NCI-H345 treated with DMSO at 0.1 percent for 48 hours (cell line): ENCODE measurements around the gene DNM1.

Experiments used
- DNase-seq: peaks from one replicate; lab custom pipeline; 2025; ENCODE audit not compliant: unreplicated experiment; lab: John Stamatoyannopoulos, UW

The DNM1 gene

DNA sequence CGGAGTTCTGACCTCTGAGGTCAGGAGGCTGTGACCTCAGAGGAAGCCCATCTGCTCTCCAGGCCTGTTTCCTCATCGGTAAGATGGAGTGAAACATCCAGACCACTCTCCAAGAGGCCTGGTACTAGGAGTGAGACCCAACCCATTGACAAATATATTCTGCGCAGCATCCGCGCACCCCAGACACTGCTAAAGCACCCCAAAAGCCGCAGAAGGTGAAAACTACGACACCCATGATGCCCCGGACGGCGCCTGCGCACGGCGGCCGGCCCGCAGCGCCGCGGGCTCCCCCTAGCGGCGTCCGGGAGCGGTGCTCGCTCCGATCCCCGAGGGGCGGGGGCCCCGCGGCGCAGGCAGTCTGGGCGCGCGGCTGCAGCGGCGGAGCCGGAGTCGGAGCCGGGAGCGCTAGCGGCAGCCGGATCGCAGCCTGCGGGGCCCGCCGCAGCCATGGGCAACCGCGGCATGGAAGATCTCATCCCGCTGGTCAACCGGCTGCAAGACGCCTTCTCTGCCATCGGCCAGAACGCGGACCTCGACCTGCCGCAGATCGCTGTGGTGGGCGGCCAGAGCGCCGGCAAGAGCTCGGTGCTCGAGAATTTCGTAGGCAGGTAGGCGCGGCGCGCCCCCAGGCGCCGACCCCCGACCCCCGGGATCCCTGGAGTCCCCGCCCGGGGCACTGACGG, at the start of gene DNM1:
DNM1 (plus strand) TSS at position 356 of the 683 bp plus-strand sequence; CDS start at position 448, 92 bp downstream.
- DNase-seq: peak; percentile 35

DNA sequence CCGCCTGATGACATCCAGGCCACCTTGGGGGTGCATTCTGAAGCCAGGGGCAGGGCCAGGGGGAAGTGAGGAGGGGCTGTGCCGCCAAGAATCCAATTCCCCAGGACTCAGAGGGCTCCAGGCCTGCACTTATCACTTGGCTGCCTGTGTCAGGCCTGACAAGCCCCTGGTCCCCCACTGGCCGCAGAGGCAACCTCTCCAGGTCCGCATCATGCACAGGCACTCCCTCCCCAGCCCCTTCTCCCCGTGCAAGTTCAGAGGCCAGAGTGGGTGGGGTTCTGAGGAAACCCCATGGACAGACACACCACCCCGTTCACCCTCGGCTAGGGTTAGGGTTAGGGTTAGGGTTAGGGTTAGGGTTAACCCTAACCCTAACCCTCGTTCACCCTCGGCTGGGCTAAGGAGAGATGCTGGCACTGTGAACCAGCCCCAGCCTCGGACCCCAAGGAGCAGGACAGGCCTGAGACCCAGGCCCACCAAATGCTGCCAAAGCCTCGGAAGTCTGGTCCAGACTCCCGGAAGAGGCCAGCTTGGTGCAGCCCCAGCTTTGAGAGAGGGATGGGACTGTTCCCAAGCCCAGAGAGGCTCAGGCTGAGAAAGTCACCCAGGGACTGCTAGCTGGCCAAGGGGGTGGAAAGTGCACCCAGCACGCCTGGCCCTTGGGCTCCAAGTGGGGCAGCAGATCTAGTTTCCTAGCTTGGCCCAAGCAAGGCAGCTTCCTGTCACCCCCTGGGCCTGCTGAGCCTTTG, 49.1 kb upstream of the DNM1 start:
- no peak for DNase-seq

DNA sequence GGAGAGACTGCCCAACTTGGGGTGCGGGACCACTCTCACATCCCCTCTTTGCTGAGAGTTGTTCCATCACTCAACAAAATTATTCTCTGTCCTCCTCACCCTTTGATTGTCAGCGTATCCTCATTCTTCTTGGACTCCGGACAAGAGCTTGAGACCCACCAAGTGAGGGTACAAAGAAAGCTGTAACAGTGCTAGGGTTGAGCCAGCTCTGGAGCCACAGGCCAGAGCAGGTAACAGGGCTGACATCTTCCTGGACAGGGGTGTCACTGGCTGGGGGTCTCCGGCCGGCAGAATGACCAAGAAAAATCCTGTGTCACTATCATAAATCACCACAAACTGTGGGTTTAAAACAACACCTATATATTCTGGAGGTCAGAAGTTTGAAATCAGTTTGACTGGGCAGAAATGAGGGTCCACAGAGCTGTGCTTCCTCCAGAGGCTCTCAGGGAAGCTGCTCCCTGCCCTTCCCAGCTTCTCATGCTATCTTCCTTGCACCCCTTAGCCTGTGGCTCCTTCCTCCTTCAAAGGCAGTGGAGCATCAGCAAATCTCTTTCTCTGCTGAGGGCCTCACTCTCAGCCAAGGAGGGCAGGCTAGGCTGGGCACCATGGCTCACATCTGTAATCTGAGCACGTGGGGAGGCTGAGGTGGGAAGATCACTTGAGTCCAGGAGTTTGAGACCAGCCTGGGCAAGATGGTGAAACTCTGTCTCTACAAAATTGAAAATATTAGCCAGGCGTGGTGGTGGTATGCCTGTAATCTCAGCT, 47.3 kb upstream of the DNM1 start:
- no peak for DNase-seq

DNA sequence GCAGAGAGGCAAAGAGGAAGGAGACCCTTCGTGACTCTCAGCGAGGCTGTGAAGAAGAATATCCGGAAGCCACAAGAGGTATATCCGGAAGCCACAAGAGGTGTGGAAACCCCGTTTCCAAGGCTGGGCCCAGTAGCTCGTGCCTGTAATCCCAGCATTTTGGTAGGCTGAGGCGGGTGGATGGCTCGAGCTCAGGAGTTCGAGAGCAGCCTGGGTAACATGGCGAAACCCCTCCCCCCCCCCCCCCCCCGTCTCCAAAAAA, 43.7 kb upstream of the DNM1 start:
- DNase-seq: no peak

DNA sequence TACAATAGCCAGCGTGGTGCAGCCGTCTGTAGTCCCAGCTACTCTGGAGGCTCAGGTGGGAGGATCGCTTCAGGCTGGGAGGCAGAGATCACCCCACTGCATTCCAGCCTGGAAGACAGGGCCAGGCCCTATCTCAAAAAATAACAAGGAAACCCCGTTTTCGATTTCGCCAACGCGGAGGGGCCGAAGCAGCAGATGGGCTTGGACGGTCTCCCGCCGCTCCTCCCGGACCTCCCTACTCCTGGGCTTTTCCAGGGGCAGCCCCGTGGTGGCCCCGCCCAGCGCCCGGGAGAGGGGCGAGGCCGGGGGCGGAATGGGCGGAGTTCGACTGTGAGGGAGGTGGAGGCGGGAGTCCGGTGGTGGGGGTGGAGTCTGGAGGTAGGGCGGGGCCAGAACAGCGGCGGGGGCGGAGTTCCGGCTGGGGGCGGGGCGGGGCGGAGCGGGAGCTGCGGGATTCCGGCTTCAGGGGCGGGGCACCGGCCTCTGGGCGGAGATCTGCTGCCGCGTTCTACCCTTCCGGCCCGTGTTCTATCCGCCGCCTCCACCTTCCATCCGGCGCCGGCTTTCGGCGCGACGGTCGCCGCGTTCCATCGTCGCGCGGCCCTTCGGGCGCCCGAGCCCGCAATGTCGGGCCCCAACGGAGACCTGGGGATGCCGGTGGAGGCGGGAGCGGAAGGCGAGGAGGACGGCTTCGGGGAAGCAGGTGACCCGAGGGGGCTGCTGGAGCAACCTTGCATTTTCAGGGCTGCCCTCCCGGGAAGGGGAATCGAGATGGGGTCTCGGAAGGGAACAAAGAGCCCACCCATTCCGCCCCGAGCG, 43.2 kb upstream of the DNM1 start, which contains the start of gene BBLN:
BBLN (plus strand) TSS at position 482 of the 819 bp plus-strand sequence; CDS start at position 625, 143 bp downstream.
- peak; percentile 93 for DNase-seq

DNA sequence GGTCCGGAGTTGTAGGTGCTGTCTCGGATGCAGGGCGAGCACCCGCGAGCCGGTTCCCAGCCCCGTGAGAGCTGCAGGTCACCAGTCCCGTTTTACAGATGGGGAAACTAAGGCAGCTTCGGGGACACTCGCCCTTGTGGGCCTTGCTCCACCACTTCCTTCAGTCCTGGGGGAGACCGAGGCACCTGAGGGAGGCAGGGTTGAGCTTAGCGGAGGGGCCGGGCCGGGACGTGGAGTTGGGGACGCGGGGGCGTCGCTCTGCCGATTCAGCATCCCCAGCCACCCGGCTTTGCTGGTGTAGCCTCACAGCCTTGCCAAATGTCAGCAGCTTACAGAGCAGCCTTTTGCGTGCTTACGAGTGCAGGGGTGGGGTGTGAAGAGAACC, 42.6 kb upstream of the DNM1 start:
- no peak for DNase-seq

DNA sequence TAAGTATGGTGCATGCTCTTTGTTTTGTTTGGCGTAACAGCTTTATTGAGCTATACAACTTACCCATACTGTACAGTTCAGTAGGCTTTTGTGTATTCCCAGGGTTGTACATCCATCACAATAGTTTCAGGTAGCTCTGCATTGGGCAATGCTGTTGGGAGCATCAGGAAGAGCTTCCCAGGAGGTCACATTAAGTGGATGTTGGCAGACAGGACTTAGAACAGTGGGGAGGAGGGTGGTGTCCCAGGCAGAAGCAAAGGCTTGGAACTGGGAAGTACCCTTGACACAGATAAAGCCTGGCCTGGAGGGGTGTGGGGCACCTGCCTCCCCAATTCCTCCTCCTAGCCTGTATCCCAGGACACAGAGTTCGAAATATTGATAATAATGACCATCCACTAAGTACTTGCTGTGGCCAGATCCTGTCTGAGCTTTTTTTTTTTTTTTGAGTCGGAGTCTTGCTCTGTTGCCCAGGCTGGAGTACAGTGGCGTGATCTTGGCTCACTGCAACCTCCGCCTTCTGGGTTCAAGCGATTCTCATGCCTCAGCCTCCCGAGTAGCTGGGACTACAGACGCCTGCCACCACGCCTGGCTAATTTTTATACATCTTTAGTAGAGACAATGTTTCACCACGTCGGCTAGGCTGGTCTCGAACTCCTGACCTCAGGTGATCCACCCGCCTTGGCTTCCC, 41.8 kb upstream of the DNM1 start:
- DNase-seq: peak; percentile 74

DNA sequence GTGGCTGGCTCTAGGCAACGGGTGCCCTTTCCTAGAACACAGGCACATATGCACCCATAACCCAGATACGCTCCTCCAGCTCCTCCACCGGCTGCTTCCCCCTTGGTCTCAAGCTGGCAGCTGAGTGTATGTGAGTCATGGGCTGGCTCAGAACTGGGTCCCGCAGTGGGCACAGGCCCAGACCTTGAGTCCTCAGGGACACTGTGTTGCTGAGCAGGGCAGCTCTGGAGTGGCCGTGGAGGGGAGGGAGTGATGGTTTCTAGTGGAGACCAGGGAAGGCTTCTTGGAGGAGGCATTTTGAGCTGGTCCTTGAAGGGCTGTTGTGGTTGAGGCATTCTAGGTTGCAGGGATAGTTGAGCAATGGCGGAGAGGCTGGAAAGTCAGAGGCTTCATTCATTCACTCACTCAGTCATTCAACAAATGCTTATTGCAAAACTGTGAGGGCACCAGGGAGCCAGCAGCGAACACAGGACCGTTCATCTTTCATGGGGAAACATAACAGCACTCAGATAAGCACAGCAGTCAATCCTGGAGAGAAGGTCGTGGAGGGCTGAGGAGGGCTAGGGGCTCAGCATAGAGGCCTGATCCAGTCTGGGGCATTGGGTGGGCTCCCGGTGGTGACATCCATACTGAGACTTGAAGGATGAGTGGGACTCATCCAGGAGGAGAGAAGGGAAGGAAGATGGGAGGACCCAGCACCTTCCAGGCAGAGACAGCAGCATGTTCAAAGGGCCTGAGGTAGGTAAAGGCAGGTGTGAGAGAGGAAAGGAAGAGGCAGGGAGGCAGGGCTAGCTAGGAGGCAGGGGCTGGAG, 40.8 kb upstream of the DNM1 start:
- DNase-seq: no peak

DNA sequence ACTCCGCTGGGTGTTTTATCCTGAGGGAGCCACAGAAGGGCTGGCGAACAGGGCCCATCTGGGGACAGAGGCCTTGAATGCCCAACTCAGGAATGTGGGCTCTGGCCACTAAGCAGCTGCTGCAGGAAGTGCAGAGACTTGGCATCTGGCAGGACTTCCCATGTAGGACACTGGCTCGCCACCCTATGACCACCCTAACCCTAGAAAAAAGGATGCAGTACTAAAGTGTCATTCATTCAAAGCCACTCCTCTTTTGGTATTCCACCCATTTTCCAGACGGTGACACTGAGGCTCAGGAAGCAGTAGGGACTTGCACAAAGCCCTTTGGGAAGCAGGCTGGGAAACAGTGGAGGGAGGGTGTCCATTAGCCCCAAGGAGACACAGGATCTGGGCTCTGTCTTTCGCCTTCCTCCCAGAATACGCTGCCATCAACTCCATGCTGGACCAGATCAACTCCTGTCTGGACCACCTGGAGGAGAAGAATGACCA, 40.1 kb upstream of the DNM1 start:
- DNase-seq: no peak

DNA sequence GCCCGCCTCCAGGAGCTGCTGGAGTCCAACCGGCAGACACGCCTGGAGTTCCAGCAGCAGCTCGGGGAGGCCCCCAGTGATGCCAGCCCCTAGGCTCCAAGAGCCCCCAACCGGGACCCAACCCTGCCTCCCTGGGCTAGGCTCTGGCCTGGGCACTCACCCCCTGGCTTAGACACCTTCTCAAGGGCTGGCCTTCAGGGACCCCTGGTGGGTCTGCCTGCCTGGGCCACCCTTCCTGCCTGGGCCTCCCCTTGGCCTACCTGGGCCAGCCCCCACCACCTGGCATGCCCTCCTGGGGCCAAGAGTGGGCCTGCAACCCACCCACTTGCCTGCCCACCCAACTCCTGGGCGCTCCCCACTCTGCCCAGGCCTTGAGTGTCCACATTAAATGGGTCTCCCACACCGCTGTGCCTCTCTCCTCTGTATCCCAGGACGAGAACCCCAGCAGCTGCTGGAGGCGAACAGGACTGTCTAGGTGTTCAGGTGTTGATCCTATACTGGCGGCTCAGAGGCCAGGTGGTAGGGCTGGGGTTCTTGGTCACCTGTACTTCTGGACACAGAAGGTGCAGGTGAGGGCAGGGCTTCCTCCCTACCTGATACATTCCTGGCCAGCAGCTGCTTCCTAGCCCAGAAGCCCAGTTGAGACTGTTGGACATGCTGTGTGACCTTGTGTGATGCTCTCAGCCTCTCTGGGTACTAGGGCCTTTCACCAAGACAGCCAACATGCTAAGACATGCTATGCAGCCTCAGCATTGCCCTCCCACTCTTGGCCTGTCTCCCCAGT, 39.5 kb upstream of the DNM1 start:
- DNase-seq: no peak

DNA sequence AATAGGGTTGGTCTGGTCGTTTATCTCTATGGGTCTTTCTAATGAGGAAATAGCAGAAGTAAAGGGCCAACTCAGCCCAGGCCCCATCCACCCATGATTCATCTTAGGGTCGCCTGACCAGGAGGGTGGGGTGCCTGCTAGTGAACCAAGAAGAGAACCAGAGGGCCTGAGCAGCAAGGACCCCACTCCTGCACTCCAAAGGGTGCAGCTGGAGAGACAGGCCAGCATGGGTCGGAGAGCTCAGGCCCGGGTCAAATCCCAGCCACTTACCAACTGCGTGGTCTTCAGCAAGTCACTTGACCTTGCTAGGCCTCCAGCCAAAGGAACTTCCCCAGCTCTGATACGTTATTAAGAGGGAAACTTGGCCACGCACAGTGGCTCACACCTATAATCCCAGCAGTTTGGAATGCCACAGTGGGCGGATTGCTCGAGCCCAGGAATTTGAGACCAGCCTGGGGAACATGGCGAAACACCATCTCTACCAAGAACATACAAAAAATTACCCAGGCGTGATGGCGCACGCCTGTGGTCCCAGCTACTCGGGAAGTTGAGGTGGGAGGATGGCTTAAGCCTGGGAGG, 38.8 kb upstream of the DNM1 start:
- no peak for DNase-seq

DNA sequence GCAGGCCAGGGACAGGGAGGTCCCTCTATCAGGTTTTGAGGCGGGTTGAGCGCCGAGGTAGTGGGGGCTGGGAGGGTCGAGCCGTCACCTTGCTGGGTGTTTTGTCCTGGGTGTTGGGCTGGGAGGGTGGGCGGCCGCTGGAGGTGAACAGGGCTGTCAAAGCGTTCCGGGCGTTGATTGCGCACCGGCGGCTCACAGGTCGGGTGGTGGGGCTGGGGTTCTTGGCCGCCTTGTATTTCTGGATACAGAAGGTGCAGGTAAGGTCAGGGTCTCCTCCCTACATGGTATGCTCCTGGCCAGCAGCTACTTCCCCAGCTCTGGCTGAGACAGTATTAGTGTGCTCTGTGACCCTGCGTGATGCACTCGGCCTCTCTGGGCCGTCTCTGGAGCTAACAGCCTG, 37.0 kb upstream of the DNM1 start:
- DNase-seq: no peak

DNA sequence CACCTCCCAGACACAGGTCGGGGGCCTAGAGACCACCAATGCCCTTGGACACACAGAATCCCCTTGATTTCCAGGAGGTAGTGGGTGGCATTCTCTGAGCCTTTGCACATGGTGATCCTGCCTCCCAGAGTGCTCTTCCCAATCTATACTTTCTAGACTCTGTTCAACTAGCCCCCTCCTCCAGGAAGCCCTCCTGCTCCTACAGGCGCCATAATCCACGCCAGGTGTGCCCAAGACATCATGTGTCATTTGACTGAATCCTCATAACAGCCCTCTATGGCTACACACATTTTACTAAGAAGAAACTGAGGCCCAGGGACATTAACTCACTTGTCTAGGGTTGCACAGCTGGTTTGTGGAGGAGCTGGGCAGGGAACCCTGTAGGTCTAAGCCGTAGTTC, 36.0 kb upstream of the DNM1 start:
- DNase-seq: no peak

DNA sequence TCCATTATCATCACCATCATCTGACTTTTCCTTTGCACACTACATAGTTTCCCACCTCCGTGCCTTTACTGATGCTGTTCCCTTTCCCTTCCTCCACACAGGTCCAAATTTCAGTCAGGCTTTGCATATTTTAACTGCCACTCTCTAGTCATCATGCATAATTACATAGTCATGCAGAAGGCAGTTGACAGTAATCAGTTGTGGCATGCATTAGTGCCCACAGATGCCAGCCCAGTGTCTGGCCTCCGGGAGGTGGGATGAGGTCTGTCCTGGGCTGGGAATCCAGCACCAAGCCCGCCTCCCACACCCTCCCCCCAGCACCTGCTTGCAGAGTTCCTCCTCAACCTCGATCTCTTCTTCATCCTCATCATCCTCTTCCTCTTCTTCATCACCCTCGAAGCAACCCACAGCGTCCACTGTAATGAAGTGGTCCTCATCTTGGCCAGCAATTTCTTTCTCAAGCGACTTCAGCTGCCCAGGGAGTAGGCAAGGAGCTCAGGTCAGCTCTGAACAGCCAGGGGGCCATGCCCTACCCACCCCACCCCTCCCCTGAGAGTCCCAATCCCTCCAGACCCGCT, 34.4 kb upstream of the DNM1 start:
- DNase-seq: no peak

DNA sequence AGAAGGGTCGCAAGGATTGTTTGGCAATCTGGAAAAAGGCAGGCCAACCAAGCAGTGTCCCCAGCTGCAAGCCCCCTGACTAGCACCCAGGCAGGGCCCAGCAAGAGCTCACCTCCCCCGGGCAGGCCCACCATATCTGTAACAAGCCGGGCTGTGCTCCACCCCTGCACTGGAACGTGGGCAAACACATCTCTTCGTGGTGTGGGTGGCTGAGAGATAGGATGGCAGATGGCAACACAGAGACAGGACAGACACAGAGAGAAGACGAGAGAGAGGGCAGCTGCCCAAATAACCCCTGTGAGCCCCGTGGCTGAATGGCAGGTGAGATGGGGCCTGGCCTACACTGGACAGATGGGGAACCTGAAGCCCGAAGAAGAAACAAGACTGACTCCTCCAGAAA, 33.7 kb upstream of the DNM1 start:
- DNase-seq: no peak

DNA sequence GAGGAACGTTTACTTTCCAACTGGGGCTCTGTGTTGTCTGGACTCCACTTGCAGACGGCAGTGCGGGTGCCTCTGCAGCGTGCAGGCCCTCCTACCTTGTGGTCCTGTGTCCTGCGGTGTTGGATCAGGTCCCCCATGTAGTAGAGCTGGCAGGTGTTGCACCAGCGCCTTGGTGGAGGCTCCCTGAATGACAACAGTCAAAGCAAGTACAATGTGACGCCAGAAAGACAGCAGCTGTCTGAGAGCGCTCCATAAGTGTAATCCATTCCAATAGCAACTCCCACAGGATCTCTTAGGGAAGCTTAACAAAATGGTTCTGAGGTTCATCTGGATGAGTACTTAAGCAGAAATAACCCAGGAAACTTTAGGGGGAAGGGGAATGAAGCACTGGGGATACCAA, 33.3 kb upstream of the DNM1 start:
- no peak for DNase-seq

DNA sequence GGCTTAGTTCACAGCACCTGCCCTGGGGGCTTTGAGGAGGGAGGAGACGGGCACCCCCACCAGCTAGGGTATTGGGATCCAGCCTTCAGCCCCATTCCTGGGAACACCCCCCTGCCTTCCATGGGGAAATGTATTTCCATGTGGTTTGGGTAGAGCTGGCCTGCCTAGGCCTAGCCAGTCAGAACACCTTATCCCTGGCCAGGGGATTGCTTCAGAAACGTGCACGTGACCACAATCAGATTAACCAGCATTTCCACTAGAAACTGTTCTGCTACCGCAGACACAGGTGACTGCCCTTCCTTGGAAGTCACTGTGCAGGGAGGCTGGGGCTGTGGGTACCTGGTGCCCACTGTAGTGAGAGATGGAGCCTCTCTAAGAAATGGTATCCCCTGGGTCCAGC, 29.1 kb upstream of the DNM1 start:
- DNase-seq: no peak

DNA sequence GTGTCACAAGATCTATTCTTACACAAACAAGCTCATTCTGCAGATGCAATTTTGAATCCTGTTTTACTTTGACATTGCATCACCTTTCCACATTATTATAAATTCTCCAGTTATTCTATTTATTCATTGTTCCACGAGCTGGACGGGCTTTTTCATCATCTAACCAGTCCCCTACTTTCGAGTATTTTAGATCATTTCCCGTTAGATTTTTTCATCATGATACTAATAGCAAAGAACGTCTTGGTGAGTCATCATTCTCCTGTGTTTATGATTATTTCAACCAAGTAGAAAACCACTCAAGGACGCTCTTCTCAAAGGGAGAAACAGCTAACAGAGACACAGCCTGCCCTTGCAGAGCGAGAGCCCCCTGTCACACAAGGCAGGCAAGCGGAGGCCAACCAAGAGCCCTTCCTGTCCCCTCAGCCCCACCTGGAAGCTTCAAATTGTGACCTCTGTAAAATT, 28.0 kb upstream of the DNM1 start:
- DNase-seq: no peak
